ENCODE measurements around the gene AADACL4.

DNA sequence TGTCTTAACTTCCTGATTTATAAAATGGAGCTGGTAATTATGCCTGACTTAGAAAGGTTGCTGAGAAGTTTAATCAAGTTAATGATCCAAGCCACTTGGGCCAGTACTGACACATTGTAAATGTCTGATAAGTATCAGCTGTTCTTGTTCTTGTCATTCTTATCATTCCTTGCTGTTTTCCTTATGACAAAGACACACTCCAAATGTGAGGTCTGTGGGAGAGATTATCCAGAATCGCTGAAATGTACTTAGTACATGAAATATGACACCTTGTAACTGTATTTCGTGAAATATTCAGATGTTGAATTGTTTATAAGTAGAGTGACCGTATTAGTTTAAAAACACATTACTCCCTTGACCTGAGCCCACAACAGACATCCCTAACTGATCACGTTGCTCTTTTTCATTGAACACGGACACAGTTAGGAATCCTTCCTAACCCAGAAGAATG, 6.1 kb downstream of the AADACL4 start:
- no peak for TF ChIP-seq EZH2 (IDR thresholded peaks at IDR 0.05; ENCODE audit: low read depth, unreplicated experiment)
- no peak for TF ChIP-seq ETS1 (IDR thresholded peaks at IDR 0.05)
- no peak for TF ChIP-seq STAT1 (IDR thresholded peaks at IDR 0.05; ENCODE audit: unreplicated experiment)
- TF ChIP-seq POLR2AphosphoS5 (IDR thresholded peaks at IDR 0.05; ENCODE audit: low read depth): no peak
- TF ChIP-seq REST (IDR thresholded peaks at IDR 0.05; ENCODE audit: unreplicated experiment): no peak
- no peak for TF ChIP-seq CREB1 (CRISPR knock-in tag; IDR thresholded peaks at IDR 0.05; ENCODE audit: low read depth)
- TF ChIP-seq, protein P1, sequence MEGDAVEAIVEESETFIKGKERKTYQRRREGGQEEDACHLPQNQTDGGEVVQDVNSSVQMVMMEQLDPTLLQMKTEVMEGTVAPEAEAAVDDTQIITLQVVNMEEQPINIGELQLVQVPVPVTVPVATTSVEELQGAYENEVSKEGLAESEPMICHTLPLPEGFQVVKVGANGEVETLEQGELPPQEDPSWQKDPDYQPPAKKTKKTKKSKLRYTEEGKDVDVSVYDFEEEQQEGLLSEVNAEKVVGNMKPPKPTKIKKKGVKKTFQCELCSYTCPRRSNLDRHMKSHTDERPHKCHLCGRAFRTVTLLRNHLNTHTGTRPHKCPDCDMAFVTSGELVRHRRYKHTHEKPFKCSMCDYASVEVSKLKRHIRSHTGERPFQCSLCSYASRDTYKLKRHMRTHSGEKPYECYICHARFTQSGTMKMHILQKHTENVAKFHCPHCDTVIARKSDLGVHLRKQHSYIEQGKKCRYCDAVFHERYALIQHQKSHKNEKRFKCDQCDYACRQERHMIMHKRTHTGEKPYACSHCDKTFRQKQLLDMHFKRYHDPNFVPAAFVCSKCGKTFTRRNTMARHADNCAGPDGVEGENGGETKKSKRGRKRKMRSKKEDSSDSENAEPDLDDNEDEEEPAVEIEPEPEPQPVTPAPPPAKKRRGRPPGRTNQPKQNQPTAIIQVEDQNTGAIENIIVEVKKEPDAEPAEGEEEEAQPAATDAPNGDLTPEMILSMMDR (conservative IDR thresholded peaks at IDR 0.05; ENCODE audit: low read depth in 2 of 2): no peak

All from GM23338 (cell line).